TTC549 (cell line): ENCODE measurements around the gene ATXN7L1.

Source experiments
- FAIRE-seq: peaks from 2 replicates; lab custom pipeline; 2012; peaks lifted over from hg19 to GRCh38; lab: Jason Lieb, UNC

ATXN7L1 gene

DNA sequence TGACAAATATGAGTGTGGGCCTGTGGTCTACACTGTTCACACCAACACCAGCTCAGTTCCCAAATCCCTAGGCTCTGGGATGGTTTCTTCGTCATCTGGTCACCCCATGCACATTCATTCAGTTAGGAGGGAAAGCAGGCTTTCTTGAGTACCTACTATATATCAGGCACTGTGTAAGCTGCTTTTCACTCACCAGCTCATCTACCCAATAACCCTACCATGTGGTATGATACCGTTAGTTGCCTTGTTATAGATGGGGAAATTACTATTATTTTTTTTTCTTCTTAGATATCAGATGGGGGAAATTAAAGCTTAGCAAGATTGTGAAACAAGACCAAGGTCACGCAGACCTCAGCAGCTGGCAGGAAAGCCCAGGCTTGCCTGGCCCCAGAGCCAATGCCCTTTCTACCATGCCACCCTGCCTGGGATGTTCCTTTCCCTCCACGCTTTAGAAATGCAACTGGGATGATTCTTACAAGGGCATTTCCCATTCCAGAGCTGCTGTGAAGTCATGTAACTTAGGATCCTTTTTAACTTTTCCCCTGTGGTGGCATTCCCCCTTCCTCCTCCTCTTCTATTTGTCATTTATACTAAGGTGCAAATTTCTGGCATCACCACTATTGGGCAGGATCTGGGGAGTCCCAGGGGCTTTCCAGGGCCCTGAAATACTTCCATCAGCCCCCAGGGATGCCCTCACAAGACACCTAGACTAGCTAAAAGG is 202.0 kb downstream of the ATXN7L1 start:
- FAIRE-seq = no peak

- FAIRE-seq = no peak
These were observed 202.9 kb downstream of the ATXN7L1 start for GRCh38 chr7:105673367-105674084.

- no peak for FAIRE-seq
These were observed 203.6 kb downstream of the ATXN7L1 start for GRCh38 chr7:105672801-105673200.

DNA sequence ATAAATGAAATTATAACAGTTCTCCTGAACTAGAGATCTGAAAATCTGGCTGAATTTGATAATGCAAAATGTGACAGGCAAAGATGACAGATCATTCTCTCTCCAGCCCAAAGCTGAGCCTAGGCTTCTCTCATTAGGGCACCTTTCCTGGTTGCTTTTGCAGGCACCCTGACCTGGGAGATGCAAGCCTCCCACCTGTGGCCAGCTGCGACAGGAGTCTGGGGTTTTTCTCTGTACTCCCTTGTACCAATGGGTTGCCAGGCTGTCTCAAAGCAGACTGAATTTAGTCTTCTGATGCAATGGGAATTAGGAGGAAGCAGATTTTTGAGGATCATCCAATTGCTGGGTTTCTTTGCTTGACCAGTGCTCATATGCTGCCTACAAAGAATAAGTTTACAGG is 210.1 kb downstream of the ATXN7L1 start:
- FAIRE-seq = no peak

DNA sequence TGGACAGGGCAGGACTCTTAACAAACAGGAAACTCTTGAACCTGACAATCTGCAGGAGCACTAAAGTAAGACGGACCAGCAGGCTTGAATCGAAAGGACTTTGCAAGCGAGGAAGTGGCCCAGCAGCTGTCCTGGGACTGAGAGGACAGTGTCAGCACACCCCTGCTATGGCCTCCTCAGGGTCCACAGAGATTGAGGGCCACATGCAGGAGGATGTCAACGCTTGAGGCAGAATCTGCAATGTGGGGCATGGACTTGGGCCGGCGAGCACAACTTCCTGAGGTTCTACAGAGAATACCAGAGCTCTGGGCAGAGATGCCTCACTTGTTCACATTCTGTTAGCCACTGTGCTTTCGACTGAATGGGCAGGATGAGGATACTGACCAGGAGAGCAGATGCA is 210.7 kb downstream of the ATXN7L1 start:
- no peak for FAIRE-seq

DNA sequence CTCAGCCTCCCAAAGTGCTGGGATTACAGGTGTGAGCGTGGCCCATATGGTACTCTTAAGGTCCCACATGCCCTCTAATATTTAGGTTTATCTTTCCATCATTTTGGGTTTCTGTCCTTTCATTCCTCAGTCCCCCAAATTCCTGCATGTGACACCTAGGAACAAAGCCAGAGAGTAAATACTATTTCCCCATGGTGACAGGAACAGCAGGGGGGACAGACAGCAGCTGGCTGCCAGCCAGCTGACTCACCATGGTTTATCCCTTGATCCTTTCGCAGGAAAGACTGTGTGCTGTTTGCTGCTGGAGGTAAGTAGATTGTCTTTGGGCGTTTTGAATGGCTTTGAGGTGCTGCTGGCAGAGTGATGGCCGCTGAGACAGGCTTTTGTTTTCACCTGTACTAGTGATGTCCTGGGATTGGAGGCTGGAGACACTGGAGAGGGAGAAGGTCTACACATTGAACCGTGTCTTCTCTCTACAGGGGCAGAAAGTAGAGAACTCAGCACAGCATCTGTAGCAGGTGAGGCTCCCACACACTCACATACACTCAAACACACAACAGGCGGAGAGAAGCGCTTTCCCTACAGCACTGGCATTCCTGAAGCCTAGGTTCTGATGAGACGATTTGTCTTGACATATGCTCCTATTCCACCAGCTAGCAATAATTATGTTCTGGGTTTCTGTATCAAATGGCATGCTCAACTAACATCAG is 211.4 kb downstream of the ATXN7L1 start:
- no peak for FAIRE-seq

DNA sequence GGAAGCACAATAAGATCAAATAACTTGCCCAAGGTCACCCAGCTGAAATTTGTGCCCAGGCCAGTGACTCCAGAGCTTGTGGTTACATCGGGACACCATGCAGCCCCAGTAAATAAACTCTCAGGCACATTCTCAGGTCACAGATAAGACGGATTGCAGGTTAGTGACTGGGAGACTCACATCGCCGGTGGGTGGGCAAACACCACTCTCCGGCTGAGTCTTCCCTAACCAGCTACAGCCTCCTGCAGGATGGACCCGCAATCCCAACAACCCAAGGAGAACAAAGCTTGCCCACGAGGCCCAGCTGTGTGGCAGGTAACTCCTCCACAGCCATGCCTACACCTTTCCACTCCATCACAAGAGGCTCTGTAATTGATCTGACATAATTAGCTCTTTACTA is 213.4 kb downstream of the ATXN7L1 start:
- FAIRE-seq = no peak

DNA sequence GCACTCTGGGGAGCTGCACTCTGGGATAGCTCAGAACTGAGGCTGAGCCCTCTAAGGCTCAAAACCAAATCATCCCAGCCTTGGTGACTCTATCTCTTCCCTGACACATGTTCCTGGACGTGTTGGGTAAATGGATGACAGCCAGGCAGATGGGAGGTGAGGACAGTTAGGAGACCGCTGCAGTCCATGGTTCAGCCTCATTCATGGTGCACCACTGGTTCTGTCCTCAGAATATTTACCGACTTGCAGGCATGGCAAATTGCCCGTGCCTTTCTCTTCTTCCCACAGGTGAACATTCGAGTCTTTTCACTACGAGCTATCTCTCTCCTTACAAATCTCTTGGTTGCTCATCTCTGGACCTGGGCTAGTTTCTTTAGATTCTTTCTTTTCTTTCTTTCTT is 214.8 kb downstream of the ATXN7L1 start:
- FAIRE-seq = no peak

GRCh38 chr7:105656922-105657521 is 219.4 kb downstream of the ATXN7L1 start:
- FAIRE-seq = no peak

- no peak for FAIRE-seq
These were observed 220.7 kb downstream of the ATXN7L1 start for GRCh38 chr7:105655500-105656380.

- FAIRE-seq = no peak
These were observed 221.3 kb downstream of the ATXN7L1 start for GRCh38 chr7:105655067-105655466.

- FAIRE-seq = no peak
These were observed 222.2 kb downstream of the ATXN7L1 start for GRCh38 chr7:105654095-105654686.

DNA sequence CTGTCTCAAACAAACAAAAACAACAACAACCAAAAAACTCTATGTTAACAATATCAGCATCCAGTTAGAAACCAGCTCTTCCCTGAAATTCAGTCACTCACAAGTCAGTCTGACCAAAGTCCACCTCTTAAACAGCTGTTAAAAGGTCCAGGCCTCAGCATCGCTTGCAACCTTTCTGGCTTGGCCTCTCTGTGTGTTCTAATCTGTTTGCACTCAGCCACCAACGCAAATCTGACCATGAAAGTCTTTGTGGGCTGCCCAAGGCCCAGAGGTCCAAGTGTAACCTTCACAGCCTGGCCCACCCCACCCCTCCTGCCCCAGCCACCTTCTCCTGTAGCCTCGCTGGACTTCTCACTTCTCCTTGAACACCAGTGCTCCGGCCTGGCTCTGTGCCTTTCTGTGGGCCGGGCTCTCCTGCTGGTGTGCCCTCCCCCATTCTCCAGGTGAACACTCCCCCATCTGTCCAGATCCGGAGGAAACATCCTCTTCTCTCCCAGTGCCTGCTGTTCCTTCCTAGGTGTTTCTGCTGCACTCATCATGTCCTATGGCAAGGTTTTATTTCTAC is 222.9 kb downstream of the ATXN7L1 start:
- no peak for FAIRE-seq

- FAIRE-seq = no peak
These were observed 223.9 kb downstream of the ATXN7L1 start for GRCh38 chr7:105652359-105652993.

DNA sequence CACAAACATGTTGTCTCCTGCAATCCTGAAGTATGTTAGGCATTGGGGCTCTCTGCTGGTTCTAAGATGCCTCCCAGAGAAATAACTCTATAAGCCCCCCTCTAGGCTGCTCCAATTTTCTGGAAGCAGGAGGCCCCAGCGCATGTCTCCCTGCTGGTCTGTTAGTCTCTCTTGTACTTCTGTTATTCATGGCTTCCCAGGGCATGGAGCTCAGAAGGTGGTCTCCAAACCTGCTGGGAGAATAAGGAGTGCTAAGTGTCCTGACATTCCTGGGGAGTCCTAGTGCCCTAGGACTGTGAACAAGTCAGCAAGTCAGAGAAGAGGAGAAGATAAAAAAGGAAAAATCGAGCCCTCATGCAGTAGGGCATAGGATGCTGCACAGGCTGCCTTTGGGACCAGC is 224.6 kb downstream of the ATXN7L1 start:
- FAIRE-seq = no peak

GRCh38 chr7:105650382-105650970 is 225.9 kb downstream of the ATXN7L1 start:
- FAIRE-seq = no peak

DNA sequence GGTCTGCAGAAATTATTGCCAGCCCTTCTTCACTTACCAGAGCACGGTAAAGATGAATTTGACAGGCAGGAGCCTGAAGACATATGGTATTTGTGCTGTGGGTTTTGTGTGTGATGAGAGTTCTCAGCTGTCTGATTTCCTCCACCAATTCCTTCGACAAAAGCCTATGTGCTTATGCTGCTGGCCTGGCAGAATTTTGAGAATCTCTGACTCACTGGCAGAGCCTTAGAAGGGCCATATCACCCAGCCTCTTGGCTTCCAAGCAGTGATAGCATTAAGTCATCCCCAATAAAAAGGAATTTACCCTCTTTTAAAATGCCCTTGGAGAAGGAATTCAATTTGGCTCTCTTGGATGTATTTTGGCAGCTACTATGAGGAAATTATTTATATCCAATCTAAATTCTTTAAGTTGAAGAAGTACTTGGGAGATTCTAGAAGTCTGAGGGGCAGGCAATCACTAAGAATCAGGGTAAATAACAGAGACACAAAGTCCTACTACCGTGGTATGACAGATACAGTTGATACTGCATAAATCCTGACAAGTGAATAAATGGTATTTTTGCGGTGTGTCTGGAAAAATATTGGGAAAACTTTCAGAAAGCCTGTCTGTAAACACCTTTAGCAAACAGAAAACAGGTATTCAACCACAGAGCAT is 226.5 kb downstream of the ATXN7L1 start:
- FAIRE-seq = no peak

GRCh38 chr7:105648561-105649401 is 227.6 kb downstream of the ATXN7L1 start:
- FAIRE-seq = no peak

DNA sequence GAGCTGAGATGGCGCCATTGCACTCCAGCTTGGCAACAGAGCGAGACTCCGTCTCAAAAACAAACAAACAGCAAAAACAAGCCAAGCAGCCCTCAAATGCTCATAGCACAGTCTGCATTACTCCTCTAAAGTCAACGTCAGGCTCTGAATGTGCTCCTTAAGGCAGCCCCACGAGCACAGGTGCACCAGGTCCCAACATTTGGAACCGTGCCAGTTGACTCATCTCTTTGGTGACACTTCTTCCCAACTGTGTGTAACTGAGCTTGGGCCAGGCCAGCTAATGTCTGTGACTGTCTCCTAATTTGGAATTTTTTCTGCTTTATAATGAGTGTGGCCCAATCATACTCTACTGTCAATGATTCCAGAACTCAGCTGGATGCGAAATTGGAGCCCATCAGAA is 228.8 kb downstream of the ATXN7L1 start:
- FAIRE-seq = no peak
